HEK293 (cell line): ENCODE data around the gene CEP41.

Experiments
- GLI4 ChIP-seq: fragments of 450-650 bp; formaldehyde crosslinking; IDR thresholded peaks from 2 replicates; pipeline ENCODE4 v1.5.1; 2016; ENCODE audit warnings: missing biosample characterization, missing genetic modification characterization
- GLIS1 ChIP-seq: fragments of 450-650 bp; formaldehyde crosslinking; IDR thresholded peaks from 2 replicates; pipeline ENCODE4 v1.5.1; 2016; ENCODE audit warnings: missing biosample characterization, missing genetic modification characterization
- HOXA7 ChIP-seq: sonication (generic); formaldehyde crosslinking; IDR thresholded peaks from 2 replicates; pipeline ENCODE4 v1.8.1; 2022; ENCODE audit warnings: missing genetic modification reagents, borderline replicate concordance
- INSM2 ChIP-seq: fragments of 450-650 bp; formaldehyde crosslinking; IDR thresholded peaks from 2 replicates; pipeline ENCODE4 v1.5.1; 2016; ENCODE audit warnings: missing biosample characterization, missing genetic modification characterization
- KLF16 ChIP-seq: fragments of 450-650 bp; formaldehyde crosslinking; IDR thresholded peaks from 2 replicates; pipeline ENCODE4 v1.5.1; 2017; ENCODE audit warnings: missing biosample characterization, missing genetic modification characterization
- KLF17 ChIP-seq: fragments of 450-650 bp; formaldehyde crosslinking; IDR thresholded peaks from 2 replicates; pipeline ENCODE4 v1.5.1; 2016; ENCODE audit warnings: missing biosample characterization, missing genetic modification characterization
- KLF8 ChIP-seq: fragments of 450-650 bp; formaldehyde crosslinking; IDR thresholded peaks from 2 replicates; pipeline ENCODE4 v1.5.1; 2016; ENCODE audit warnings: missing biosample characterization, missing genetic modification characterization
- KLF9 ChIP-seq: fragments of 450-650 bp; formaldehyde crosslinking; IDR thresholded peaks from 2 replicates; pipeline ENCODE4 v1.5.1; 2016; ENCODE audit warnings: missing biosample characterization, missing genetic modification characterization, low read depth
- OSR2 ChIP-seq: fragments of 450-650 bp; formaldehyde crosslinking; IDR thresholded peaks from 2 replicates; pipeline ENCODE4 v1.5.1; 2016; ENCODE audit warnings: missing biosample characterization, missing genetic modification characterization
- REST ChIP-seq: fragments of 450-650 bp; formaldehyde crosslinking; IDR thresholded peaks from 2 replicates; pipeline ENCODE4 v1.5.1; 2016; ENCODE audit warnings: missing biosample characterization, missing genetic modification characterization
- SCRT1 ChIP-seq: fragments of 450-650 bp; formaldehyde crosslinking; IDR thresholded peaks from 2 replicates; pipeline ENCODE4 v1.5.1; 2016; ENCODE audit warnings: missing biosample characterization, missing genetic modification characterization, borderline replicate concordance
- SCRT2 ChIP-seq: fragments of 450-650 bp; formaldehyde crosslinking; IDR thresholded peaks from 2 replicates; pipeline ENCODE4 v1.5.1; 2016; ENCODE audit warnings: missing biosample characterization, missing genetic modification characterization
- SP3 ChIP-seq: fragments of 450-650 bp; formaldehyde crosslinking; IDR thresholded peaks from 2 replicates; pipeline ENCODE4 v1.5.1; 2016; ENCODE audit warnings: missing biosample characterization, missing genetic modification characterization
- SP7 ChIP-seq: fragments of 450-650 bp; formaldehyde crosslinking; IDR thresholded peaks from 2 replicates; pipeline ENCODE4 v1.5.1; 2016; ENCODE audit warnings: missing biosample characterization, missing genetic modification characterization
- YY1 ChIP-seq: fragments of 450-650 bp; formaldehyde crosslinking; IDR thresholded peaks from 2 replicates; pipeline ENCODE4 v1.5.1; 2018; ENCODE audit warnings: missing biosample characterization, missing genetic modification characterization
- ZBTB26 ChIP-seq: fragments of 450-650 bp; formaldehyde crosslinking; optimal IDR thresholded peaks from 2 replicates; pipeline ENCODE3; 2016; ENCODE audit warnings: missing biosample characterization, mild to moderate bottlenecking, missing genetic modification characterization
- ZNF184 ChIP-seq: fragments of 450-650 bp; IDR thresholded peaks from 2 replicates; pipeline ENCODE4 v1.5.1; 2018; ENCODE audit warnings: missing biosample characterization, mild to moderate bottlenecking, missing genetic modification characterization
- ZNF26 ChIP-seq: fragments of 450-650 bp; formaldehyde crosslinking; IDR thresholded peaks from 2 replicates; pipeline ENCODE4 v1.5.1; 2016; ENCODE audit warnings: missing biosample characterization, missing genetic modification characterization
- ZNF324 ChIP-seq: fragments of 450-650 bp; formaldehyde crosslinking; IDR thresholded peaks from 2 replicates; pipeline ENCODE4 v1.5.1; 2016; ENCODE audit warnings: missing biosample characterization, missing genetic modification characterization
- ZNF335 ChIP-seq: fragments of 450-650 bp; formaldehyde crosslinking; conservative IDR thresholded peaks from 2 replicates; pipeline ENCODE4 v1.5.1; 2016; ENCODE audit warnings: missing biosample characterization, missing genetic modification characterization
- ZNF341 ChIP-seq: fragments of 450-650 bp; formaldehyde crosslinking; IDR thresholded peaks from 2 replicates; pipeline ENCODE4; 2016; ENCODE audit warnings: low read depth, missing biosample characterization, missing genetic modification characterization
- ZNF549 ChIP-seq: fragments of 450-650 bp; IDR thresholded peaks from 2 replicates; pipeline ENCODE4 v1.5.1; 2018; ENCODE audit warnings: missing biosample characterization, missing genetic modification characterization, mild to moderate bottlenecking, inconsistent platforms, moderate library complexity
- ZNF600 ChIP-seq: fragments of 450-650 bp; formaldehyde crosslinking; IDR thresholded peaks from 2 replicates; pipeline ENCODE4 v1.5.1; 2016; ENCODE audit warnings: missing biosample characterization, missing genetic modification characterization
- ZNF629 ChIP-seq: fragments of 450-650 bp; formaldehyde crosslinking; IDR thresholded peaks from 2 replicates; pipeline ENCODE4 v1.5.1; 2017; ENCODE audit warnings: missing biosample characterization, missing genetic modification characterization
- ZNF660 ChIP-seq: fragments of 450-650 bp; IDR thresholded peaks from 2 replicates; pipeline ENCODE4 v1.5.1; 2018; ENCODE audit warnings: missing biosample characterization, mild to moderate bottlenecking, missing genetic modification characterization
- ZSCAN23 ChIP-seq: fragments of 450-650 bp; formaldehyde crosslinking; IDR thresholded peaks from 2 replicates; pipeline ENCODE4 v1.5.1; 2016; ENCODE audit warnings: missing biosample characterization, missing genetic modification characterization
- ZXDB ChIP-seq: fragments of 450-650 bp; formaldehyde crosslinking; IDR thresholded peaks from 2 replicates; pipeline ENCODE4 v1.5.1; 2016; ENCODE audit warnings: missing biosample characterization, missing genetic modification characterization

Gene CEP41

GRCh38 chr7:130356876-130357611 is 83.8 kb downstream of the CEP41 start (continued):
- TF ChIP-seq REST (no peak), INSM2 (tag by site-specific recombination) (peak; percentile 33; the same call in 1 of the 2 replicates), ZNF184 (tag by site-specific recombination) (0 out of 2 replicates have a peak, but pooled peaks have one; percentile 59), ZNF660 (tag by site-specific recombination) (0 out of 2 replicates have a peak, but pooled peaks have one; percentile 54), ZXDB (tag by site-specific recombination) (0 out of 2 replicates have a peak, but pooled peaks have one; percentile 30), ZNF629 (tag by site-specific recombination) (peak; percentile 70), GLI4 (tag by site-specific recombination) (peak; percentile 53; the same call in 1 of the 2 replicates), KLF9 (tag by site-specific recombination) (0 out of 2 replicates have a peak, but pooled peaks have one; percentile 15), KLF17 (peak; percentile 22; the same call in 1 of the 2 replicates), ZNF324 (tag by site-specific recombination) (0 out of 2 replicates have a peak, but pooled peaks have one; percentile 36), SCRT1 (tag by site-specific recombination) (no peak), GLIS1 (tag by site-specific recombination) (peak; percentile 29; the same call in 1 of the 2 replicates), ZBTB26 (tag by site-specific recombination) (peak; percentile 6), ZNF26 (tag by site-specific recombination) (no peak), SP7 (tag by site-specific recombination) (peak; percentile 68), YY1 (tag by site-specific recombination) (no peak), OSR2 (tag by site-specific recombination) (no peak), HOXA7 (CRISPR knock-in tag) (no peak), ZNF335 (tag by site-specific recombination) (0 out of 2 replicates have a peak, but pooled peaks have one; percentile 5), ZNF600 (peak; percentile 58; the same call in 1 of the 2 replicates), KLF8 (tag by site-specific recombination) (0 out of 2 replicates have a peak, but pooled peaks have one; percentile 48), ZNF341 (peak; percentile 70), KLF16 (tag by site-specific recombination) (no peak), ZNF549 (tag by site-specific recombination) (no peak), ZSCAN23 (tag by site-specific recombination) (0 out of 2 replicates have a peak, but pooled peaks have one; percentile 12), SCRT2 (no peak), SP3 (tag by site-specific recombination) (peak; percentile 18; the same call in 1 of the 2 replicates)
